OCI-LY3 (cell line): ENCODE measurements around the gene TEX48.

Experiments used
- H2AFZ ChIP-seq: fragments of 200-600, 300-600 bp; shearing (Covaris generic); 2 replicates; pipeline ENCODE4 v1.6.0; 2014; ENCODE audit warnings: antibody characterized with exemption, low read depth, low read length
- H3K27ac ChIP-seq: fragments of 200-600, 300-600 bp; sonication (generic); 2 replicates; pipeline ENCODE4 v1.5.1; 2014; ENCODE audit warnings: mild to moderate bottlenecking, low read length, moderate library complexity, mixed read lengths
- H3K27me3 ChIP-seq: fragments of 200-600, 300-600 bp; sonication (generic); 2 replicates; pipeline ENCODE4 v1.6.1; 2014; ENCODE audit warnings: low read depth, low read length, mixed read lengths
- H3K36me3 ChIP-seq: fragments of 200-600, 300-600 bp; sonication (generic); replicated peaks from 2 replicates; pipeline ENCODE3; 2014; ENCODE audit warnings: low read depth, low read length, mixed read lengths
- H3K4me1 ChIP-seq: fragments of 300-600, 200-600 bp; sonication (generic); 2 replicates; pipeline ENCODE4 v1.6.1; 2014; ENCODE audit warnings: low read length, mixed read lengths
- H3K4me2 ChIP-seq: fragments of 200-600, 300-600 bp; sonication (generic); 2 replicates; pipeline ENCODE4 v1.6.1; 2014; ENCODE audit warnings: low read length, mixed read lengths
- H3K4me3 ChIP-seq: fragments of 300-600, 200-600 bp; sonication (generic); 2 replicates; pipeline ENCODE4 v1.5.1; 2014; ENCODE audit warnings: antibody characterized with exemption, mild to moderate bottlenecking, low read length, moderate library complexity
- H3K79me2 ChIP-seq: fragments of 300-600, 200-600 bp; shearing (Covaris generic); 2 replicates; pipeline ENCODE4 v1.6.1; 2014; ENCODE audit warnings: mild to moderate bottlenecking, low read length, mixed read lengths
- H3K9ac ChIP-seq: fragments of 300-600, 200-600 bp; shearing (Covaris generic); 2 replicates; pipeline ENCODE4 v1.6.0; 2014; ENCODE audit warnings: mild to moderate bottlenecking, low read length, moderate library complexity
- H3K9me3 ChIP-seq: fragments of 200-600, 300-600 bp; shearing (Covaris generic); 2 replicates; pipeline ENCODE4 v1.6.1; 2014; ENCODE audit warnings: low read length, mixed read lengths; ENCODE audit not compliant: insufficient read depth
- H4K20me1 ChIP-seq: fragments of 200-600, 300-600 bp; sonication (generic); 2 replicates; pipeline ENCODE4 v1.6.1; 2016; ENCODE audit warnings: low read length, mixed read lengths; ENCODE audit not compliant: insufficient read depth
- EZH2phosphoT487 ChIP-seq: fragments of 200-600 bp; shearing (Covaris generic); IDR thresholded peaks from 2 replicates; pipeline ENCODE4 v1.6.1; 2018; ENCODE audit warnings: antibody characterized with exemption, mixed run types, low read depth
- TF ChIP-seq, protein P1 (sequence below): fragments of 200-600, 300-600 bp; sonication (generic); IDR thresholded peaks from 2 replicates; pipeline ENCODE4 v1.5.1; 2014; ENCODE audit warnings: antibody characterized with exemption, low read length, low read depth

The TEX48 gene

DNA sequence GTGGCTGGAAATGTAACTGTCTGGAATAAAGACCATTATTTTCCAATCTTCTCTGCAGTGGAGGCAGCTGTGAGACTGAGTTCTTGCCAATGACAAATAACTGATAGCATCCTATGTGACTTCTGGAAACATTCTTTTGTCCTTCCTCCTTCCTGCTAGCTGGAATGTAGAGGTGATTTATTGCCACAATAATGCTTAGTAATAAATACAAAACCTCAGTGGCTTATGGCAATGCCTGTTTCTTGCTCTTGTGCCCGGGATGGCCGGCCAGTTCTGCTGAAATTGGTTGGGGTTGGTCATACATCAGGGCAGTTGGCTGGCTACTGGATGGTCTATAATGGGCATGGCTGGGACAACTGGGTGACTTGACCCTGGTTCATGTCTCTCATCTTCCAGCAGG lies 12.2 kb upstream of the TEX48 start:
- H3K4me1 ChIP-seq, result peaks cover 66% of the 10 kb centered on the region
- H3K9me3 ChIP-seq, result no peaks in the 10 kb centered on the region
- no peaks in the 10 kb centered on the region for H3K79me2 ChIP-seq
- no peak overlapping the region for H3K9ac ChIP-seq
- TF ChIP-seq, protein P1, sequence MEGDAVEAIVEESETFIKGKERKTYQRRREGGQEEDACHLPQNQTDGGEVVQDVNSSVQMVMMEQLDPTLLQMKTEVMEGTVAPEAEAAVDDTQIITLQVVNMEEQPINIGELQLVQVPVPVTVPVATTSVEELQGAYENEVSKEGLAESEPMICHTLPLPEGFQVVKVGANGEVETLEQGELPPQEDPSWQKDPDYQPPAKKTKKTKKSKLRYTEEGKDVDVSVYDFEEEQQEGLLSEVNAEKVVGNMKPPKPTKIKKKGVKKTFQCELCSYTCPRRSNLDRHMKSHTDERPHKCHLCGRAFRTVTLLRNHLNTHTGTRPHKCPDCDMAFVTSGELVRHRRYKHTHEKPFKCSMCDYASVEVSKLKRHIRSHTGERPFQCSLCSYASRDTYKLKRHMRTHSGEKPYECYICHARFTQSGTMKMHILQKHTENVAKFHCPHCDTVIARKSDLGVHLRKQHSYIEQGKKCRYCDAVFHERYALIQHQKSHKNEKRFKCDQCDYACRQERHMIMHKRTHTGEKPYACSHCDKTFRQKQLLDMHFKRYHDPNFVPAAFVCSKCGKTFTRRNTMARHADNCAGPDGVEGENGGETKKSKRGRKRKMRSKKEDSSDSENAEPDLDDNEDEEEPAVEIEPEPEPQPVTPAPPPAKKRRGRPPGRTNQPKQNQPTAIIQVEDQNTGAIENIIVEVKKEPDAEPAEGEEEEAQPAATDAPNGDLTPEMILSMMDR, result no peak
- no peak for TF ChIP-seq EZH2phosphoT487
- no peak overlapping the region for H3K4me2 ChIP-seq
- peaks cover 79% of the 10 kb centered on the region for H3K27me3 ChIP-seq
- no peak overlapping the region for H2AFZ ChIP-seq
- H4K20me1 ChIP-seq, result peaks cover 68% of the 10 kb centered on the region
- no peaks in the 10 kb centered on the region for H3K36me3 ChIP-seq
- no peak overlapping the region for H3K27ac ChIP-seq
- H3K4me3 ChIP-seq, result no peak overlapping the region

DNA sequence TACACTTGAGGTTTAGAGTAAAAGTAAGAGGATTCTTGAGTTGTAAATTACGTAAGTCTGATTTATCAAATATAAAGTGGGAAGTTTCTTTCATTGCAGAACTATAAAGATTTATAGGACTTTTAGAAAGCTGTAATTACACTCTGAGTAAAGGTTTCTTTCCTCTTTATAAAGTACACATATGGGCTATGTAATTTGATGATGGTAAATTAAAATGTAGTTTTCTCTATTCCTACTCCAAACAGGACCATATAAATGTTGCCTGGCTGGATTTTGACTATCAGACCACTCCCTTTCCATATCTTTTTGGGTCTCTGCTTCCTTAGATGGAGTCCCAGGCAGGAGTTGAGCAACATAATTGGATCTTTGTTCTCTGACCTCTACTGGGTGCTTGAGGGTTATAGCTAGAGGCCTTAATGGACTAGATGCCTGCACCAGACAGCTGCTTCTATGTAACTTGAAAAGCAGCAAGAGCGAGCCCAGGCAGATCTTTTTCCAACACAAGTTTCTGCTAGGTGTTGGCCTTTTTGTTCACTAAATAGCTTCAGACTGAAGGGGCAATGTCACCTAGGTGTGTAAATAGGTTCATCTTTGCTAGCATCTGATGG lies 11.4 kb upstream of the TEX48 start:
- Histone ChIP-seq H3K79me2 (no peaks in the 10 kb centered on the region), H3K9me3 (no peaks in the 10 kb centered on the region), H2AFZ (no peak overlapping the region), H3K27ac (no peak overlapping the region), H3K36me3 (no peaks in the 10 kb centered on the region), H3K4me2 (no peak overlapping the region), H3K9ac (no peak overlapping the region), H4K20me1 (peaks cover 60% of the 10 kb centered on the region), H3K4me1 (peaks cover 60% of the 10 kb centered on the region), H3K4me3 (no peak overlapping the region), H3K27me3 (peaks cover 79% of the 10 kb centered on the region)
- TF ChIP-seq EZH2phosphoT487, result no peak
- TF ChIP-seq, protein P1, result no peak

DNA sequence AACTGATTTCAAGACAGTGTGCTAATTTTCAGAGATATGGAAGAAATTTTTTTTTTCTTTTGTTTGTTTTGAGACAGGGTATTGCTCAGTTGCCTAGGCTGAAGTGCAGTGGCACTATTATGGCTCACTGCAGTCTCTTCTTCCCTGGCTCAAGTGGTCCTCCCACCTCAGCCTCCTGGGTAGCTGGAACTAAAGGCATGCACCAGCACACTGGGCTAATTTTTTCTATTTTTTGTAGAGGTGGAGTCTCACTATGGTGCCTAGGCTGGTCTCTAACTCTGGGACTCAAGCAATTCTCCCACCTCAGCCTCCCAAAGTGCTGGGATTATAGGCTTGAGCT lies 9.9 kb upstream of the TEX48 start:
- H2AFZ ChIP-seq, result no peak overlapping the region
- no peak overlapping the region for H3K27ac ChIP-seq
- peaks cover 84% of the 10 kb centered on the region for H3K27me3 ChIP-seq
- H3K9me3 ChIP-seq, result no peaks in the 10 kb centered on the region
- TF ChIP-seq, protein P1, result no peak
- no peak for TF ChIP-seq EZH2phosphoT487
- peak overlapping the region; percentile 49; the same call in 1 of the 2 replicates for H3K4me3 ChIP-seq
- peaks cover 46% of the 10 kb centered on the region for H3K4me1 ChIP-seq
- H3K79me2 ChIP-seq, result no peaks in the 10 kb centered on the region
- H3K36me3 ChIP-seq, result no peaks in the 10 kb centered on the region
- no peak overlapping the region for H3K9ac ChIP-seq
- peaks cover 46% of the 10 kb centered on the region for H4K20me1 ChIP-seq
- peak overlapping the region; percentile 71 for H3K4me2 ChIP-seq

- H3K9ac ChIP-seq, result no peak overlapping the region
- H3K4me3 ChIP-seq, result peak overlapping the region; percentile 49; the same call in 1 of the 2 replicates
- no peak overlapping the region for H2AFZ ChIP-seq
- H3K27ac ChIP-seq, result no peak overlapping the region
- no peaks in the 10 kb centered on the region for H3K36me3 ChIP-seq
- H3K79me2 ChIP-seq, result no peaks in the 10 kb centered on the region
- H3K4me1 ChIP-seq, result peaks cover 40% of the 10 kb centered on the region
- no peaks in the 10 kb centered on the region for H3K9me3 ChIP-seq
- peaks cover 43% of the 10 kb centered on the region for H4K20me1 ChIP-seq
- TF ChIP-seq, protein P1, result no peak
- TF ChIP-seq EZH2phosphoT487, result peak; percentile 99
- H3K27me3 ChIP-seq, result peaks cover 88% of the 10 kb centered on the region
- peak overlapping the region; percentile 71 for H3K4me2 ChIP-seq
Measured at GRCh38 chr9:114691046-114691955, 9.3 kb upstream of the TEX48 start.
